GM19035 (cell line): Measurements from ENCODE around the gene FBF1.

Experiments used
- ATAC-seq: cut with Tn5 transposase; IDR thresholded peaks from one replicate; pipeline ENCODE4 v1.9.1; 2021; ENCODE audit not compliant: unreplicated experiment

FBF1 gene

DNA sequence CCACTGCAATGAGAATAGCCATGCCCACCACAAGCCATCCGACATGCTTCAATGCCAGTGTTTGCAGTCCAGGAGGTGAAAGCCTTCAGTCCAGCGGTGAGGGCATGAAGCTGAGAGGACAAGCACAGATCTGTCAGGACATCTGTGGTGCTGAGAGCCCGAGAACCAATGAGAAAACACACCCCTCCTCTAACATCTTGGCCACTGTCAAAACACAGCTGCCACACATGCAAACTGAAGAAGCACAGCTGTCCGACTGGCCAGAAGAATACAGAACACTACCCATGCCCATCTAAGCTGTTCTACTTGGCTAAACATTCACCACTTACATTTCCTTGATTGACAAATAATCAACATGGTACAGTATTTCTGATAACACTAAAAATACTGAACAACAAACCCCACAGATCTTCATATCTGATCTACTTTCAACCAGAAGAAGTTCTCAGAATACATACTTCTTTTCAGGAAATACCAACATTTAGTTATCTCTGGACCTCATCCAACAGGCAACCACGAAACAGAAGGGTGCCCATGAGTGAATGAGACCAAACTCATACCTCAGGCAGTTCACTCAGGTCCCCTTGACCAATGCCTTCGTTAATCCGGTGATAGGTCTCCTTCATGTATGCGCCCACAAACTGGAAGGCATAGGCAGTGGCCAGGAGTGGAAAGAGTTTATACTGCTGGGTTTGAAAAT lies 10.2 kb upstream of the FBF1 start:
- no peak for ATAC-seq

DNA sequence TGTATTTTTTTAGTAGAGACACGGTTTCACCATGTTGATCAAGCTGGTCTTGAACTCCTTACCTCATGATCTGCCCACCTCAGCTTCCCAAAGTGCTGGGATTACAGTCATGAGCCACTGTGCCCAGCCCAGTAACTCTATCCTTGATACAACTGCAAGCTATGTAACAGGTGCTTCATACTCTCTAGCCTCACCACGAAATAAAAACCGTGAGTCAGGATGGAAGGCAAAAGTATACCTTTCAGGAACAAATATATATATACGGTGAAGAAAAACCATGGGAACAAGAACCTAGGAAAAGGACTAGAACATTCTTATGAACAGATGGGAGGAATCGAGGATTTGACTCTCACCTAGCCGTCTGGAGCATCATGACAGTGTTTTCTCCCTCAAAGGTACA lies 9.6 kb upstream of the FBF1 start:
- ATAC-seq = no peak

DNA sequence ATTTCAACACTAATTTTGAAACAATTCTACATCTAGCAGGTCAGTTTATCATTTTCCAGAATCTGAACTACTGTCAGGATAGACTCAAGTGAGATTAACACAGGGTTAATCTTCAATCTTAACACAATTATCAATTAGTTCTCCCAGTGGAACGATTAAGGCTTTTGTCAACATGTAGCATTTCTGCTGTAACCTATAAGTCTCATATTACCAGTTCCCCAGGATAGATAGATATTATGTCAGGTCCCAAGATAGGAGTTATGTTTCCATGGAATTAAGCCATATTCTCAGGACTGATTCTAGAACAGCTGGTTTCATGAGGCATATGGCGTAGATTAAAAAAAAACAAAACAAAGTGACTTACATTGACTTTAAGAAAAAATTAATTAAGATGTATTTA lies 4.4 kb upstream of the FBF1 start:
- ATAC-seq = no peak

DNA sequence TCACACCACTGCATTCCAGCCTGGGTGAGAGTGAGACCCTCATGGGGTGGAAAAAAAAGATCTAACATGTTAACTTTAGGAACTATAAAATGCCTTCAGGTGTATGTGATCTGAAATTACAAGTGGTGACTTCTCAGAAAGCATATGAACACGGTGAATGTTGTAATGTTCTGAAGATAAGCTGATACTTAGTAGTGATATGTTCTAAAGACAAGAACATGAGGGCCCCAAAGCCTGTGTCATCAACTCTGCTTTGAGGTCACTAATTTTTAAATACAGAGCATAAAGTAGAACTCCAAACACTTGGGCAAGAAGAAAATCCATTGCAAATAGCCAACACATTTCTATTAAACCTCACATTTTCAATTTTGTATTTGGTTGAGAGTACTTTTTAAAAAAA lies 2.6 kb upstream of the FBF1 start:
- no peak for ATAC-seq

DNA sequence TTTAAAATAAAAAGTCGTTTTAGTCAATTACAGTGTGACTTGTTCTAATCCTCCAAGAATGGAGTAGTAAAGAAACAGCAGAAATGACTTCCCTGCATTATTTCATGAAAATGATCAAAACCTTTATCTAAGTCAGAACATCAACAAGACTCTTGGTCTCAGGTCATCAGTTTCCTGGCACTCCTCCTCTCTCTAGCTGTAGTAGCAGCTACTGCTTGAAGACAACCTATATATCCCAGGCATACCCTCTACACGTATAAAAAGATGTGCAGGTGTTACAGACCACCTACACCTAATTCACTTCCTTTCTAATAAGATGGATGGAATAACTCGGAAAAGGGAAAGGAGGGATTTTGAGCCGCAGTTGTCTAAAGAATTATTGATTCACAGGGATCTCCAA lies 1.6 kb upstream of the FBF1 start:
- ATAC-seq = no peak

DNA sequence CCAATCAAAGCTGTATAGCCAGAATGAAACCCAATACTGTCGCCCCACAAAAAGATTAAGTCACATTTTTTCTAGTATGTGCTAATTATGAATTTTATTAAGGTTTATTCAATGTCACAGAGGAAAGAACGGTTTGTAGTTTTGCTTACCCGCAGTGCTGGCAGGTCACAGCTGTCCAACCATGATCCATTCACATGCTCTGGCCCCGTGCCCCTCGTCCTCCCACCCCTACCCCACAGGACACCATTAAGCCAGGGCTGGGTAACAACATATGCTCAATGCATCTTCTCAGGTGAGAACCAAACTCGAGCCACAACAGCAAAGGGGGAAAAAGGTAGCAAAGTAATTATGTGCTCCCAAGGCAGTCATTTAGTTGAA lies 589 bp upstream of the FBF1 start:
- no peak for ATAC-seq

DNA sequence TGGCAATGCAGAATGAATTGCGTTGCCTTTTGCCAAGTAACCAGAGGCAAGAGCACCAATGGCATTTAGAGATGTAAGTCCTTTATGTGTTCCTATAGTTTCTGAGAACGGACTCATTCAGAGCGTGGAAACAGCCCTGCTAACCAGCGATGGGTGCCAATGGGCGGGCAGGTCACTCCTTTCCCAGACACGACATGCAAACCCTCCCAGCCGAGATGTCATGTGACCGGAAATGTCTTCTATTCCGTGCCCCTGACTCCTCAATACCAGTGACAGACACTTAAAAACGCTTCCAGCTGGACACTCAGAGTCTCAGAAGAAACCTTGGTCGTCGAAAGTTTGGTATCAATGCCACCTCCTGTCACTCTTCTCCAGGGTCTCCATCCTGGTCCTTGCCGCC lies 3.2 kb downstream of the FBF1 start:
- ATAC-seq = no peak

DNA sequence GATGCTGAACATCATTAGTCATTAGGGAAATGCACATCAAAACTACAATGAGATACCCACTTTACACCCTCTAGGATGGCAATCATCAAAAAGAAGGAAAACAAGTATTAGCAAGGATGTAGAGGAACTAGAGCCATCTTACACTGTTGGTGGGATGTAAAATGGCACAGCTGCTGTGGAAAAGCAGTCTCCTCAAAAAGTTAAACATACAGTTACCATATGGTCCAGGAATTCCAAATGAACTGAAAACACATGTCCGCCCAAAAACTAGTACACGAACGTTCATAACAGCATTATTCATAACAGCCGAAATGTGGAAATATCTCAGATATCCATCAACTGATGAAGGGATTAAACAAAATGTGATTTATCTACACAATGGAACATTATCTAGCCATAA lies 7.0 kb downstream of the FBF1 start:
- ATAC-seq = no peak

DNA sequence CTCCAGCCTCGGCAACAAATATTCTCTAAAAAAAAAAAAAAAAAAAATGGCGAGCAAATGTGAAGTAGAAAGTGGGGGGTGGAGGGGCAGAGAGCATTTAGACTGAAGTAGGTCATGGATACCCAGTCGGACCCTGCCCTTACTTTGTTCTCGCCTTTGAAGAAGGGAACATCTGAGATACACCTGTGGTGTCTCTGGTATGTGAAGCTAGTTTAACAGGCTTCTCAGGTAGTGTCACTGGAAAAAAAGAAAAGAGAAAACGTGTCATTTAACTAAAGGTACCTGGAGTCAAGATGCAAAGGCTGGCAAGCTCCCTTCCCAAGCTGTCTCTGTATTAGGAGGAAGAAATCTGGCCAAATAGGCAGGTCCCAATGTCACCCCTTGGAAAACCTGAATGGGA lies 8.0 kb downstream of the FBF1 start:
- ATAC-seq = no peak

DNA sequence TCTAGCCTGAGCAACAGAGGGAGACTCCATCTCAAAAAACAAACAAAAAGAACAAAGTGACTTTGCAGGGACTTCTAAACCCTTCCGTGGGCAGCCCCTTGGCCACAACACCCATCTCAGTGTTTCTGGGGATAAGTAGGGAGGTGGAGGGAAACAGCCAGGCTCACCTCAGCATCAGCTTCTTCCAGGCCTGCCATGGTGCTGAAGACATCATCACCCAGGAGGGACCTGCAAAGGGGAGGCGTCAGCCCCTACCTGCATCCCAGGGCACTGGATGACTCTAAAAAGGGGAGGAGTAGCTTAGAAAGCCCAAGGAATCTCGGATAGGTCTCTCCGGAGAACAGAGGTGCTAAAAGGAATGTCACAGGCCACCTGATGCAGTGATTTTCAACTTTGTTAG lies 9.8 kb downstream of the FBF1 start:
- no peak for ATAC-seq

DNA sequence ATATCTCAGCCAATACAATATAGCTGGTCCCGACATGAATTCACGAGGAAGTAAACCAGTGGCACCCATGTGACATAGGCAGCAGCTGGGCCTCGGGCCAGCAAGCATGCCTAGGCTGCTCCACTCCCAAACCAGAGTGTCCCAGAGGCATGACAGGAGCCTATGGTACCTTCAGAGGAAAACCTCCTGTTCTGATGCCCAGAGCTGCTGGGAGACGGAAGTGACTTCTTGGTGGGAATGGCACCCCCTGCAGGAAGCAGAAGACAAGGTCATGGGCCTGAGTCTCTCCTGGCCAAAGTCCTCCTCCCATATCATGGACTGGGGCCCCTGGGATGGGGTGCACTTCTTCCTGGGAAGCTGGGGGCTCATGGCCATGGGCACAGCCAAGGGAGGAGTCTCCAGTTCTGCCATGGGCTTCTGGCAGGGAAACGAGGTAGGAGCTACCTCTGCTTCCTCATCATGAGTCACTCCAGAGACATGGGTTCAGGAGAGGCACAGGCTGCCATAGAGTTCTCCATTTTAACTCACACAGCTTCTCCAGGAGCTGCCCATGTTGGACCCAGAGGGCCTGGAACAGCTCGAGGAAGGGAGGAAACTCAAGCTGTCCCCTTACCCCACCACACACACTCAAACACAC lies 13.4 kb downstream of the FBF1 start:
- ATAC-seq = no peak

DNA sequence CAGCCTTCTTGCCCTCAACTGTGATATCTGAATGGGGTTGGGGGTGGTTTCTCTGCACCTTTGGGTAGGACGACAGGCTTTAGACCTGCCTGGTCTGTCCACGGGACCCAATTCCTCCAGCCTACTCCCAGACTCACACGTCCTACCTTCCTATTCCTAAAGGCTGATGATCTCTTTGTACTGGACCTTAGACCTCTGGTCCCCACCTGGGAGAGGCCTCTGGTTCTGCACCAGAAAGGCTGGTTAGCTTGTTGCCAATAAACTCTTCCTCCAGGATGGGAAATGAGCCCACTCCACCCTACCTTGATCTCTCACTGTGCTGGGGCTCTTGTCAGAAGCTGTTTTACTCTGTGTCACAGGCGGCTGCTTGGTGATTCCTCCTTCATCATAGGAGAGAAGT lies 14.4 kb downstream of the FBF1 start:
- ATAC-seq = no peak

DNA sequence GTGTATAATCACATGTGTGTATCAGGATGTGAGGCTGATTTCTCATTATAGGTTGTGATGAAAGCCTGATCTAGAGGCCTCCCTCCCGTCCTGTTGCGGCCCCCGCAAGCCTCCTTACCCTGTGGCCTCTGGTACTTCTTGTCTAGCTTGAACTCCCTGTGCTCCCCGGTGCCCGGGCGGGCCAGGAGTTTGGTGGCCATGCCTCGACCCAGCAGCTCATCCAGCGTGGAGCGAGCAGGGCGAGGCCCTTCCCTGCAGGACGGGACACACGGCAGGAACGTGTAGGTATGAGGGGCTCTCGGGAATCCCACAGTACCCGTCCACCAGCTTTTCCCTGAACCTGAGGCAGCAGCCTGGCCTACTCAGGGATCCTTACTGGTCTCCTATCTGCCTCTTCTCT lies 14.9 kb downstream of the FBF1 start:
- ATAC-seq = no peak

DNA sequence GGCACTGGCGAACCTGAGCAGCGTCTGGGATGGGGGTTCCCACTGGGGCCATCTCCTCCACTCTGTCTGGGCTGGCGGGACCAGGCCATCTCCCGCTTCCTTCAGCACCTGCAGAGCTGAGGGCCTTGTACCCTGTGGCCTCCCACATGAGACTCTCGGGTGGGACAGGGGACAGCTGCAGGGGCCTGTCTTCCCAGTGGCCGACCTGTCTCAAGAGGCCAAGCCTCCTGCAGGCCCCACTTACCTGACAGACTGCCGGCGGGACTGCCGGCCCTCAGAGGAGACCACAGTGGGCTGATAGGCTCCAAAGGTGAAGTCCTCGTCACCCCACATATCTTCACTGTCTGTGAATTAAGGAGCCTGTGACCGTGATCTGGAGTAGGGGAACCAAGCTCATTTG lies 15.7 kb downstream of the FBF1 start:
- no peak for ATAC-seq

DNA sequence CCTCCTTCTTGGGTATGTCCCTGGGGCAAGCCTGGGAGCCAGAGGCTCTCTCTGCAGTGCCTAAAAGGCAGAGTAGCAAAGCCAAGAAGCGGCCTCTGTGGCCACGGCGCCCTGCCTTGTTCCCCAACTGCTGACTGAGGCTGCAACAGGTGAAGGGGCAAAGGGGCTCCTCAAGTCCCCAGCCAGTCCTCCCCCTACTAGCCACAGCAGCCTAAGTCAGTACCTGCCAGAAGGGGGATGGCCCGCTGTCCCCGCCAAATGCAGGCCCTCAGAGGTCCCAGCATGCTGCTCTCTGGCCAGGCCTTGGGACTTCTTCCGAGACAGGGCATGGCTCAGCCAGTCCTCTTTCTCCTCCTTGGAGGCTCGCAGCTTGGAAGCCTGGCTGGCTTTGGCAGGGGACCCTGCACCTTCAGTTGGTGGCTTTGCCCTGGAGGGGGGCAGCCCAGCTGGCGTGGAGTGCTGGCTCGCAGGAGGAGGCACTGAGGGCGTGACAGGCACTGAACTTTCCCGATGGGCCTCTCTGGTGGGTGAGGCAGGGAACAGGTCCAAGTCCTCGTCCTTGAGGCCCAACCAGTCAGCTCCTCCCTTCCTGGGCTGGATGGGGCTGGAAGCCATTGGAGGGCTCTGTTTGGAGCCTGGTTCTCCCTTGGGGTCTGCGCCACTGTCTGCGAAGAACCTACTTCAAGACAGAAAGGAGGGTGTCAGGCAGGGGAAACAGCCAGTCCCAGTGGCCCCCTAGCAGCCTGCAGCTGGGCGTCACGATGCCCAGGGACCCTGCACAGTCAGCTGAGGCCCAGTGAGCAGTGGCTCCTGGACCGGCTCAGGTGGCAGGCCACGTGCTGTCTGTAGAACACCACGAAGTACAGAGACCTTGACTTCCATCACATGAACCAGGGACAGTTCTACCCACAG lies 17.6 kb downstream of the FBF1 start:
- no peak for ATAC-seq

DNA sequence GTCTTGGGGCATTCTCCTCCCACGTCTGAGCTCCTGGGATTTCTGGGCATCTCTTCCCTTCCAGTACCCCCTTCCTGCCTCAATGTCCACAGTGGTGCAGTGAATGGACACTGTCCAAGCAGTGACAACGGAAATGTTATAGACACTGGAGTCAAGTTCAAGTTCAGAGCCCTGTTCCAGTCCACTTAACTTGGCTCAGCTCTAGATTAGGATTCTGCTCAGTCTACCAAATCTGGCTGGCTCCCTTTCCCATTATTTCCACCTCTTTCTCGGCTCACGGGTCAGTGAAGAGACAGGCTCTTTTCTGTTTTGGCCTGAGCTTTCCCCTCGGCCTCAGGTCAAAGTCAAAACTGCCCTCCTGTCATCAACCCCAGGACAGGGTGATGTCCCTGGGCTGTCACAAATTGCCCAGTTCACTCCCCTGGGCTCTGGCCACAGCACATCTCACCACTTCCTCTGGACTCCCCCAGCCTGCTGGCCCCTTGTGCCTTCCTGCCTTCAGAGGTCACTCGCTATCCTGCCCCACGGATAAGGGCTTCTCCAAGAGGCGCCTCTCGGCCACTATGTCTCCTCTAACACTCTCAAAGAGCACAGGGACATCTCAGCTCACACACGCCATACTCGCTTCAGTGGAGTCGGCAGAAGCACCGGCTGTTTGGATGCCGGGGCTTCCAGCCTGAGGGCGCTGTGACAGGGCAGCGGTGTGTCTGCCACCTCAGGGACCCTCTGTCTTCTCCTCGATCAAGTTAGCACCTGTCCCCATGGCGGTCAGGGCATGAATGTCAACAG lies 18.5 kb downstream of the FBF1 start:
- ATAC-seq = no peak

DNA sequence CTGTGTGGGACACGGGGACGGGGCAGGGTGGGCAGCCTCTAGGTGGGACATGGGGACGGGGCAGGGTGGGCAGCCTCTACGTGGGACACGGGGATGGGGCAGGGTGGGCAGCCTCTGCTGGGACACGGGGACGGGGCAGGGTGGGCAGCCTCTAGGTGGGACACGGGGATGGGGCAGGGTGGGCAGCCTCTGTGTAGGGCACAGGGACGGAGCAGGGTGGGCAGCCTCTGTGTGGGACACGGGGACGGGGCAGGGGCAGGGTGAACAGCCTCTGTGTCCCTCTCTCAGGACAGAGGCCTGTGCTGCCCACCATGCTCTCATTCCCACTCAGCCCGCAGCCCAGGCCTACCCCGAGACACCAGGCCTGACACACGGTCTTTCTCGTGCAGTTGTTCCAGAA lies 19.2 kb downstream of the FBF1 start:
- no peak for ATAC-seq

DNA sequence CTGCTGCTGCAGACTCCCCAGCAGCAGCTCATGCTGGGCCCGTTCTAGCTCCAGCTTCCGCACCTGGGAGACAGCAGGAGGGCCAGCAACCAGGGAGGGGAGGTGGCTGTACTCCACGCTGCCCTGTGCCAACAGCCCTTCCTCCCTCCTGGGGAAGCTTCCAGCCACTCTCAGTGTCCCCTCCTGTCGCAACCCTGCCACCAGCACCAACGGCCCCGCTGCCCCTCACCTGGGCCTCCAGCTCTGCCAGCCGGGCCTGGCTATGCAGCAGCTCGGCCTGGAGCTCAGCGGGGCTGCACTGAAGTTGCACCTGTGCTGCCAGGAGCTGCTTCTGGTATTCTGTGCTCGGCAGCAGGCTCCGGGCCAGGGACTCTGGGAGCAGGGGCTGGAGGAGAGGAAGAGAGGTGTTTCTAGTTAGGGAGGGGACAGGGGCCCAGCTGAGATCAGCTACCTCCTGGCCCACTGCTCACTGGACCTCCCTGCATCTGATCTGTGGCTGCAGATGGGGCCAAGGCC lies 20.7 kb downstream of the FBF1 start:
- no peak for ATAC-seq

DNA sequence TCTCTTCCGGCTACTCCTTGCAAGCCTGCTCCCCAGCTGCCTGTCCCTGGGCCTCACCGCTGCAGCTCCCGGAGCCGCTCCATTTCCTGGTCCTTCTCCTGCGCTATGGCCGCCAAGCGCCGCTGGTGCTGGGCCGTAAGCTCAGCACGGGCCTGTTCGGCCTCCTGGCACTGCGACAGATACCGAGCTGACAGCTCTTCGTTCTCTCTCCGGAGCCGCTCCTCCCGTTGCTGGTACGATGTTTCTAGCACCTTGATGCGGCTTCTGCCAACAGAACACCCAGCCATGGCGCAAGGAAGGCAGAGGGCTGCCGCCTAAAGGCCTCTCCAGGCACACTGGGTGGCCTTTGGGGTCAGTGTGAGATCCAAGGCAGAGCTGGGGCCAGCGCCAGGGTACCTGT lies 21.2 kb downstream of the FBF1 start:
- ATAC-seq = no peak

DNA sequence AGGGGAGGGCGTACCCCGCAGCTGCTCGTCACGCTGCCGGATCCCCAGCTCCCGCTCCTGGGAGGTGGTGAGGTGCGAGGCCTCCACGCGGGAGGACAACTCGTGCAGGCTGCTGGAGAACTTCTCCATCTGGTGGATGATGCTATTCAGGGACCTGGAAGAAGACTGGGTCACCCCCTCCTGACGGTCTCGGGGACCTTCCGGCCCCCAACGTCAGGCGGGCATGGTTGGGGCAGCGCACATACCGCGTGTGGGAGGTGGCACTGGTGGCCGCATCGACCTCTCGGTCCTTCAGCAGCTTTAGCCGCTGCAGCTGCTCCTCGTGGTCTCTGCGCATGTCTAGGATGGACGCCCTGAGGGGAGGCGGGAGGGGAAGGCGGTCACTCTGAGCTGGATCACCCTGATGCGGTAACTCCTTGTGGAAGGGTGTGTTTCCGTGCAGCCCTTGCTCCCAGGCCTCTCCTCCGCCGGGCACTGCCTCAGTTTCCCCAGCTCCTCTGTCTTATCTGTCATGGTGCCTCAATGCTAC lies 22.9 kb downstream of the FBF1 start:
- no peak for ATAC-seq
